ENCODE results near the gene NPTX2. TPM values are rescaled to one million over a fixed set of nuclear protein-coding genes. Genes with fewer than 3 reads are reported as not detected.

Gene NPTX2
- total and polyA plus RNA-seq, 2 experiments from 2014 or later = 8.2 to 24.1 TPM

- Histone ChIP-seq H2AFZ (peak overlapping the region; percentile 78; the same call in 1 of the 2 replicates), H4K20me1 (replicated peaks; ENCODE audit: insufficient read depth) (no peaks in the 10 kb centered on the region), H3K27ac (ENCODE audit: low read depth) (no peak overlapping the region), H3K4me2 (no peak overlapping the region), H3K36me3 (ENCODE audit: insufficient read depth) (no peaks in the 10 kb centered on the region), H3F3A (replicated peaks; ENCODE audit: low read depth) (no peaks in the 10 kb centered on the region), H3K4me1 (ENCODE audit: insufficient read depth) (no peaks in the 10 kb centered on the region), H3K79me2 (replicated peaks; ENCODE audit: insufficient read depth) (no peaks in the 10 kb centered on the region), H3K4me3 (no peak overlapping the region), H3K27me3 (ENCODE audit: insufficient read depth) (no peaks in the 10 kb centered on the region), H3K9me2 (ENCODE audit: insufficient read depth) (no peaks in the 10 kb centered on the region)
- ATAC-seq (no peak; the same call in 2 of the 3 replicates), DNase-seq (ENCODE audit: low spot score) (no peak)
- Mint-ChIP-seq H3K36me3 (ENCODE audit: low read depth) (no peaks in the 10 kb centered on the region), H3K4me1 (no peaks in the 10 kb centered on the region), H3K27me3 (ENCODE audit: insufficient read depth, low read depth, poor library complexity) (peaks cover 5% of the 10 kb centered on the region), H3K27ac (no peak overlapping the region), H3K4me3 (no peak overlapping the region), H3K9me3 (peaks cover under 1% of the 10 kb centered on the region; the same call in 2 of the 3 replicates)
- TF ChIP-seq JUNB (IDR thresholded peaks at IDR 0.05; ENCODE audit: unreplicated experiment) (no peak), EZH2 (IDR thresholded peaks at IDR 0.05; ENCODE audit: low read depth, unreplicated experiment) (no peak), ETS1 (IDR thresholded peaks at IDR 0.05) (no peak), POLR2AphosphoS5 (IDR thresholded peaks at IDR 0.05; ENCODE audit: low read depth) (no peak), ZNF331 (CRISPR knock-in tag; IDR thresholded peaks at IDR 0.05; ENCODE audit: low read depth) (no peak), CTCF (conservative IDR thresholded peaks at IDR 0.05; ENCODE audit: low read depth in 2 of 2) (no peak), CREB1 (CRISPR knock-in tag; IDR thresholded peaks at IDR 0.05; ENCODE audit: low read depth) (no peak), ZNF114 (CRISPR knock-in tag; IDR thresholded peaks at IDR 0.05) (no peak), REST (IDR thresholded peaks at IDR 0.05; ENCODE audit: unreplicated experiment) (no peak), NANOG (IDR thresholded peaks at IDR 0.05; ENCODE audit: borderline replicate concordance) (no peak), STAT1 (IDR thresholded peaks at IDR 0.05; ENCODE audit: unreplicated experiment) (no peak), EZH2phosphoT487 (IDR thresholded peaks at IDR 0.05; ENCODE audit: unreplicated experiment) (no peak), ZNF462 (CRISPR knock-in tag; IDR thresholded peaks at IDR 0.05) (no peak)
Measured at GRCh38 chr7:98591926-98592325, 25.2 kb upstream of the NPTX2 start.

Measured in GM23338 (cell line).